Gastroesophageal sphincter (tissue), 3 donors: ENCODE results near the gene DNAJC11.

Source experiments
- CTCF ChIP-seq, 4 experiments: fragments of 200-600 bp in 2 of 4; fragments of 450-650 bp in 2 of 4; sonication (generic) in 1 of 4; IDR thresholded peaks; one replicate each; pipeline ENCODE4 v1.5.1; 2017 to 2019; ENCODE audit warnings: antibody characterized with exemption in 4 of 4, mild to moderate bottlenecking in 2 of 4, moderate library complexity in 2 of 4
- EP300 ChIP-seq: sonication (generic); formaldehyde crosslinking; IDR thresholded peaks from one replicate; pipeline ENCODE4 v1.6.1; 2017; ENCODE audit warnings: antibody characterized with exemption, mild to moderate bottlenecking

- TF ChIP-seq EP300, result no peak
- TF ChIP-seq CTCF (IDR thresholded peaks at IDR 0.05), result no peak
These were observed 16.2 kb downstream of the DNAJC11 start for GRCh38 chr1:6685381-6685780.
